ENCODE measurements around the gene NUDT17.

DNA sequence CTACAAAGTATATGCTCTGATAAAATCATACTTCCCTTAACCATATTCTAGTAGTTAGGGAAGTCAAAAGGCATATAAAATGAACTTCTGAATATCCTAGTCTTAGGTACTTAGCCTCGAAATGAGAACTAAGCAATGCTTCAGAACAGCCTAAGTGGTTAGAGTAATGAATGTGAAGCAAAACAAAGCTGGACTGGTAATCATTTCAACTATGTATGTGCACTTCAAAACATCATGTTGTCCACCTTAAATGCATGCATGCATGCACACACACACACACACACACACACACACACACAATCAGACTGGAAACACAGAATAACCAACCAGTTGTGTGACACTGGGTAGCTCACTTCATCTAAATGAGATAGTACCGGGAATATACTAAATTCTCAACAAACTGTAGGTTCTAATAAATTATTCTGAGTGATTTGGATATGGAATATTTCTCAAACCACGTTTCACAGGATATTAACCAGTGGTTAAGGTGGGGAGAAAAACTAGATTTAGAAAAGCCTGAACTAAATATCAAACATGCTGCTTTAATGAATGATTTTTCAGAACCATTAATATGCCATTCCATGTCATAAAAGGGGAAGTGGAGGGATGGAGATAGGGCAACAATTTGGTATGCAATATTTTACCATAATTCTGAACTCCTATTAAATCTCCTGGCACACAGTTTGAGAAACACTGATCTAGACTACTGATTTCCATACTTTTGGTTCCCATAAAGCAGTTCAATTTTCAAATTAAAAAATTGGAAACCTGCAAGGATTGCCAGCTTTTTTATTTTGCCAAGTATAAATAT, 41.0 kb upstream of the NUDT17 start:
- TF ChIP-seq EZH2phosphoT487 (IDR thresholded peaks at IDR 0.05; ENCODE audit: borderline replicate concordance), result no peak
- TF ChIP-seq, protein P1, sequence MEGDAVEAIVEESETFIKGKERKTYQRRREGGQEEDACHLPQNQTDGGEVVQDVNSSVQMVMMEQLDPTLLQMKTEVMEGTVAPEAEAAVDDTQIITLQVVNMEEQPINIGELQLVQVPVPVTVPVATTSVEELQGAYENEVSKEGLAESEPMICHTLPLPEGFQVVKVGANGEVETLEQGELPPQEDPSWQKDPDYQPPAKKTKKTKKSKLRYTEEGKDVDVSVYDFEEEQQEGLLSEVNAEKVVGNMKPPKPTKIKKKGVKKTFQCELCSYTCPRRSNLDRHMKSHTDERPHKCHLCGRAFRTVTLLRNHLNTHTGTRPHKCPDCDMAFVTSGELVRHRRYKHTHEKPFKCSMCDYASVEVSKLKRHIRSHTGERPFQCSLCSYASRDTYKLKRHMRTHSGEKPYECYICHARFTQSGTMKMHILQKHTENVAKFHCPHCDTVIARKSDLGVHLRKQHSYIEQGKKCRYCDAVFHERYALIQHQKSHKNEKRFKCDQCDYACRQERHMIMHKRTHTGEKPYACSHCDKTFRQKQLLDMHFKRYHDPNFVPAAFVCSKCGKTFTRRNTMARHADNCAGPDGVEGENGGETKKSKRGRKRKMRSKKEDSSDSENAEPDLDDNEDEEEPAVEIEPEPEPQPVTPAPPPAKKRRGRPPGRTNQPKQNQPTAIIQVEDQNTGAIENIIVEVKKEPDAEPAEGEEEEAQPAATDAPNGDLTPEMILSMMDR (conservative IDR thresholded peaks at IDR 0.05; ENCODE audit: low read length), result no peak
